ENCODE data around the gene CCSAP. TPM values are rescaled to one million over a fixed set of nuclear protein-coding genes. Genes with fewer than 3 reads are reported as not detected.
A peak's percentile ranks its signal among the peaks of the same experiment; 100 is the strongest.

The CCSAP gene
- total and polyA plus RNA-seq, 7 experiments from 2014 or later = 1.1 to 13.9 (median 12.6) TPM

GRCh38 chr1:229323885-229324553, 18.8 kb downstream of the CCSAP start:
- ATAC-seq = no peak

GRCh38 chr1:229323201-229323600, 19.6 kb downstream of the CCSAP start:
- CTCF ChIA-PET = no interaction called here
- Mint-ChIP-seq H3K4me1 (peaks cover 0 to 38% (median 16%) of the 10 kb centered on the region in 7 donors), H3K27me3 (no peaks in the 10 kb centered on the region), H3K36me3 (peaks cover 5 to 37% (median 24%) of the 10 kb centered on the region in 5 donors), H3K9me3 (no peaks in the 10 kb centered on the region), H3K27ac (no peak overlapping the region), H3K4me3 (no peak overlapping the region)
- no peak for DNase-seq
- H3K27ac ChIP-seq (ENCODE audit: low read depth, low read length) = no peak overlapping the region
- H3K27me3 ChIP-seq (ENCODE audit: control insufficient read depth in 2 of 2, insufficient read depth in 2 of 2, low read length in 2 of 2) = no peaks in the 10 kb centered on the region
- H3K36me3 ChIP-seq (ENCODE audit: control insufficient read depth in 2 of 3, insufficient read depth in 3 of 3, low read length in 3 of 3) = peaks cover 0 to 10% (median 5%) of the 10 kb centered on the region in 3 experiments
- no peaks in the 10 kb centered on the region for H3K9me3 ChIP-seq (ENCODE audit: control insufficient read depth in 2 of 3, low read length in 3 of 3)
- H3K4me1 ChIP-seq (ENCODE audit: control insufficient read depth in 2 of 2, insufficient read depth in 2 of 2, low read length in 2 of 2) = no peaks in the 10 kb centered on the region
- H3K4me3 ChIP-seq (ENCODE audit: low read length) = no peak overlapping the region
- intact Hi-C loops (cut with micrococcal nuclease) = no loop called here
- POLR2A ChIA-PET = no interaction called here
- ATAC-seq = no peak

More at GRCh38 chr1:229323885-229324553, 18.8 kb downstream of the CCSAP start:
- peaks cover 0 to 38% (median 16%) of the 10 kb centered on the region in 7 donors for H3K4me1 Mint-ChIP-seq
- DNase-seq = no peak
- intact Hi-C loops (cut with micrococcal nuclease) = no loop called here
- Histone ChIP-seq H3K4me3 (ENCODE audit: low read length) (no peak overlapping the region), H3K27me3 (ENCODE audit: control insufficient read depth in 2 of 2, insufficient read depth in 2 of 2, low read length in 2 of 2) (no peaks in the 10 kb centered on the region), H3K27ac (ENCODE audit: low read depth, low read length) (no peak overlapping the region), H3K4me1 (ENCODE audit: control insufficient read depth in 2 of 2, insufficient read depth in 2 of 2, low read length in 2 of 2) (no peaks in the 10 kb centered on the region), H3K36me3 (ENCODE audit: control insufficient read depth in 2 of 3, insufficient read depth in 3 of 3, low read length in 3 of 3) (peaks cover 0 to 10% (median 5%) of the 10 kb centered on the region in 3 experiments), H3K9me3 (ENCODE audit: control insufficient read depth in 2 of 3, low read length in 3 of 3) (no peaks in the 10 kb centered on the region)
- H3K9me3 Mint-ChIP-seq = no peaks in the 10 kb centered on the region
- ChIA-PET POLR2A (no interaction called here), CTCF (no interaction called here)
- peak overlapping the region in 3 of 9 donors; percentile 3 to 60 (median 47) for H3K27ac Mint-ChIP-seq
- no peaks in the 10 kb centered on the region for H3K27me3 Mint-ChIP-seq
- no peak overlapping the region for H3K4me3 Mint-ChIP-seq
- peaks cover 8 to 39% (median 24%) of the 10 kb centered on the region in 5 donors for H3K36me3 Mint-ChIP-seq

GRCh38 chr1:229319487-229319886, 23.4 kb downstream of the CCSAP start:
- H3K9me3 ChIP-seq (ENCODE audit: control insufficient read depth in 2 of 3, low read length in 3 of 3) = no peaks in the 10 kb centered on the region
- intact Hi-C loops (cut with micrococcal nuclease) = no loop called here
- Mint-ChIP-seq H3K27me3 (no peaks in the 10 kb centered on the region), H3K4me1 (peaks cover 0 to 8% (median 0%) of the 10 kb centered on the region in 7 donors), H3K4me3 (no peak overlapping the region), H3K36me3 (peaks cover 5 to 33% (median 16%) of the 10 kb centered on the region in 5 donors), H3K9me3 (no peaks in the 10 kb centered on the region), H3K27ac (no peak overlapping the region)
- H3K4me1 ChIP-seq (ENCODE audit: control insufficient read depth in 2 of 2, insufficient read depth in 2 of 2, low read length in 2 of 2) = no peaks in the 10 kb centered on the region
- H3K27ac ChIP-seq (ENCODE audit: low read depth, low read length) = no peak overlapping the region
- ATAC-seq (no peak), DNase-seq (no peak)
- H3K27me3 ChIP-seq (ENCODE audit: control insufficient read depth in 2 of 2, insufficient read depth in 2 of 2, low read length in 2 of 2) = no peaks in the 10 kb centered on the region
- ChIA-PET CTCF (no interaction called here), POLR2A (interaction anchor here (0.6 to 1.3 kb wide), 2 partner anchors 16 to 24 kb away, joined by 3 to 6 read pairs; partner anchors contain the start of gene CCSAP)
- H3K36me3 ChIP-seq (ENCODE audit: control insufficient read depth in 2 of 3, insufficient read depth in 3 of 3, low read length in 3 of 3) = peaks cover 0 to 10% (median 5%) of the 10 kb centered on the region in 3 experiments
- no peak overlapping the region for H3K4me3 ChIP-seq (ENCODE audit: low read length)

GRCh38 chr1:229318056-229318455, 24.8 kb downstream of the CCSAP start:
- Histone ChIP-seq H3K27ac (ENCODE audit: low read depth, low read length) (no peak overlapping the region), H3K27me3 (ENCODE audit: control insufficient read depth in 2 of 2, insufficient read depth in 2 of 2, low read length in 2 of 2) (no peaks in the 10 kb centered on the region), H3K4me1 (ENCODE audit: control insufficient read depth in 2 of 2, insufficient read depth in 2 of 2, low read length in 2 of 2) (no peaks in the 10 kb centered on the region), H3K36me3 (ENCODE audit: control insufficient read depth in 2 of 3, insufficient read depth in 3 of 3, low read length in 3 of 3) (peaks cover 0 to 3% (median 0%) of the 10 kb centered on the region in 3 experiments), H3K9me3 (ENCODE audit: control insufficient read depth in 2 of 3, low read length in 3 of 3) (no peaks in the 10 kb centered on the region), H3K4me3 (ENCODE audit: low read length) (no peak overlapping the region)
- CTCF ChIA-PET = no interaction called here
- no peaks in the 10 kb centered on the region for H3K27me3 Mint-ChIP-seq
- no peaks in the 10 kb centered on the region for H3K9me3 Mint-ChIP-seq
- ATAC-seq (no peak), DNase-seq (no peak)
- intact Hi-C loops (cut with micrococcal nuclease) = no loop called here
- H3K4me1 Mint-ChIP-seq = peaks cover 0 to 3% (median 0%) of the 10 kb centered on the region in 7 donors
- H3K4me3 Mint-ChIP-seq = no peak overlapping the region
- H3K36me3 Mint-ChIP-seq = peaks cover 5 to 33% (median 19%) of the 10 kb centered on the region in 5 donors
- no peak overlapping the region for H3K27ac Mint-ChIP-seq
- POLR2A ChIA-PET = no interaction called here

GRCh38 chr1:229316166-229316565, 26.7 kb downstream of the CCSAP start:
- Mint-ChIP-seq H3K27ac (peak overlapping the region in 1 of 9 donors; percentile 68), H3K4me3 (no peak overlapping the region), H3K9me3 (no peaks in the 10 kb centered on the region), H3K4me1 (peaks cover 0 to 3% (median 0%) of the 10 kb centered on the region in 7 donors), H3K27me3 (no peaks in the 10 kb centered on the region), H3K36me3 (peaks cover 6 to 31% (median 19%) of the 10 kb centered on the region in 5 donors)
- Histone ChIP-seq H3K27me3 (ENCODE audit: control insufficient read depth in 2 of 2, insufficient read depth in 2 of 2, low read length in 2 of 2) (no peaks in the 10 kb centered on the region), H3K36me3 (ENCODE audit: control insufficient read depth in 2 of 3, insufficient read depth in 3 of 3, low read length in 3 of 3) (no peaks in the 10 kb centered on the region), H3K4me1 (ENCODE audit: control insufficient read depth in 2 of 2, insufficient read depth in 2 of 2, low read length in 2 of 2) (no peaks in the 10 kb centered on the region), H3K9me3 (ENCODE audit: control insufficient read depth in 2 of 3, low read length in 3 of 3) (no peaks in the 10 kb centered on the region), H3K4me3 (ENCODE audit: low read length) (no peak overlapping the region), H3K27ac (ENCODE audit: low read depth, low read length) (no peak overlapping the region)
- ATAC-seq = no peak
- no peak for DNase-seq
- ChIA-PET CTCF (no interaction called here), POLR2A (no interaction called here)
- intact Hi-C loops (cut with micrococcal nuclease) = no loop called here

GRCh38 chr1:229310833-229311232, 32.0 kb downstream of the CCSAP start:
- Mint-ChIP-seq H3K27me3 (no peaks in the 10 kb centered on the region), H3K9me3 (no peaks in the 10 kb centered on the region), H3K36me3 (peaks cover 10 to 35% (median 16%) of the 10 kb centered on the region in 5 donors), H3K4me1 (peaks cover 0 to 5% (median 0%) of the 10 kb centered on the region in 7 donors), H3K4me3 (no peak overlapping the region), H3K27ac (peak overlapping the region in 1 of 9 donors; percentile 12)
- no peaks in the 10 kb centered on the region for H3K27me3 ChIP-seq (ENCODE audit: control insufficient read depth in 2 of 2, insufficient read depth in 2 of 2, low read length in 2 of 2)
- H3K4me1 ChIP-seq (ENCODE audit: control insufficient read depth in 2 of 2, insufficient read depth in 2 of 2, low read length in 2 of 2) = no peaks in the 10 kb centered on the region
- intact Hi-C loops (cut with micrococcal nuclease) = no loop called here
- H3K27ac ChIP-seq (ENCODE audit: low read depth, low read length) = no peak overlapping the region
- DNase-seq (no peak), ATAC-seq (no peak)
- POLR2A ChIA-PET = interaction anchor here (0.9 kb wide), 1 partner anchor 31 kb away, joined by 4 read pairs; no protein-coding TSS in a partner anchor
- peaks cover 0 to 5% (median 0%) of the 10 kb centered on the region in 3 experiments for H3K36me3 ChIP-seq (ENCODE audit: control insufficient read depth in 2 of 3, insufficient read depth in 3 of 3, low read length in 3 of 3)
- H3K9me3 ChIP-seq (ENCODE audit: control insufficient read depth in 2 of 3, low read length in 3 of 3) = no peaks in the 10 kb centered on the region
- CTCF ChIA-PET = no interaction called here
- no peak overlapping the region for H3K4me3 ChIP-seq (ENCODE audit: low read length)

Data from naive thymus-derived CD4-positive, alpha-beta T cell (primary cell).